ENCODE measurements around the gene JAKMIP1. TPM values are rescaled to one million over a fixed set of nuclear protein-coding genes. Genes with fewer than 3 reads are reported as not detected.

The JAKMIP1 gene
- polyA plus RNA-seq, 2 donors: 0.13 to 0.31 TPM

DNA sequence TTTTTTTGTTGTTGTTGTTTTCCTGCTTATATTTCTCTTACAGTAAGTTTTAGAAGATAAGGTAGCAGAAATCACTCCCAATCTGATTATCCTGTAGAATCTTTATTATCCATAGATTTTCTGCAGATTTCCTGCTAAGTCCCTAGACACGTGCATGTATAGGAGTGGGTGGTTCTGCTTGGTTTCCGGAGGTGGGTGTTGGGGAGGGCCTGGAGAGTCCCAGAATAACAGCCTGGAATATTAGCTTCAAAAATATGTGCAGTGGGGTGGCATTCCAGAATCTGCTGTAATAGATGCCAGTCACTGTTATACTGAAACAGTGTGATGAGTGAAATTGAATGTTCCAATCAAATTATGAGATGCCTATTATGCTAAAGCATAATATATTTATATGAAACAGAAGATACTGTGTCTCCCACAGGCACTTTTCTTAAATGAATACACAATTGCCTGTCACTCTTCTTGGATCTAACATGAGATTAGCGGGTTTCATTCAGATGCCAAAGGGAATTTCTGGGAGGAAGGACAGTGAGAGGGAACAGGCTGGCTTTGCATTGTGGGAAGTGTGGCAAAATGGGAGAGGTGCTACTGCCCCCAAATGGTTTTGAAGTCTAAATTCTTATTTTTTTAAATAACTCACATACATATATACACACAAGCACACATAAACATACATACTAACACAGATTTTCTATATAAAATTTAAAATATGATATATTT lies 219.8 kb downstream of the JAKMIP1 start:
- peaks cover 0 to 3% of the 10 kb centered on the region in 2 donors for H3K27me3 ChIP-seq (ENCODE audit: control insufficient read depth in 1 of 2, insufficient read depth in 2 of 2, low read length in 2 of 2)
- peaks cover 3 to 7% of the 10 kb centered on the region in 2 donors for H3K9me3 ChIP-seq (ENCODE audit: control insufficient read depth in 2 of 2, insufficient read depth in 1 of 2, low read depth in 1 of 2, low read length in 1 of 2)

GRCh38 chr4:5979981-5980380 lies 220.4 kb downstream of the JAKMIP1 start:
- H3K36me3 ChIP-seq (ENCODE audit: control insufficient read depth in 2 of 2, insufficient read depth in 2 of 2, low read length in 1 of 2): no peaks in the 10 kb centered on the region
- WGBS, 2 donors: 11 to 12% methylated on average over 11 of the region's 11 CpGs
- peaks cover 0 to 3% of the 10 kb centered on the region in 2 donors for H3K27me3 ChIP-seq (ENCODE audit: control insufficient read depth in 1 of 2, insufficient read depth in 2 of 2, low read length in 2 of 2)
- no peak overlapping the region for H3K27ac ChIP-seq (ENCODE audit: low read depth in 2 of 2, low read length in 1 of 2)
- H3K9me3 ChIP-seq (ENCODE audit: control insufficient read depth in 2 of 2, insufficient read depth in 1 of 2, low read depth in 1 of 2, low read length in 1 of 2): peaks cover 3 to 7% of the 10 kb centered on the region in 2 donors
- no peak overlapping the region for H3K4me3 ChIP-seq (ENCODE audit: low read depth in 1 of 2, low read length in 2 of 2)
- H3K4me1 ChIP-seq (ENCODE audit: control insufficient read depth in 2 of 2, insufficient read depth in 2 of 2, low read length in 1 of 2): peaks cover 0 to 4% of the 10 kb centered on the region in 2 donors

More for the DNA sequence above, 219.8 kb downstream of the JAKMIP1 start:
- Histone ChIP-seq H3K36me3 (ENCODE audit: control insufficient read depth in 2 of 2, insufficient read depth in 2 of 2, low read length in 1 of 2) (no peaks in the 10 kb centered on the region), H3K27ac (ENCODE audit: low read depth in 2 of 2, low read length in 1 of 2) (no peak overlapping the region), H3K4me1 (ENCODE audit: control insufficient read depth in 2 of 2, insufficient read depth in 2 of 2, low read length in 1 of 2) (peaks cover 0 to 4% of the 10 kb centered on the region in 2 donors), H3K4me3 (ENCODE audit: low read depth in 1 of 2, low read length in 2 of 2) (no peak overlapping the region)
- 28 to 44% methylated on average over 3 of the region's 3 CpGs for WGBS, 2 donors

- 64 to 67% methylated on average over 9 of the region's 9 CpGs for WGBS, 2 donors
- H3K27me3 ChIP-seq (ENCODE audit: control insufficient read depth in 1 of 2, insufficient read depth in 2 of 2, low read length in 2 of 2): peaks cover 0 to 3% of the 10 kb centered on the region in 2 donors
Observed at GRCh38 chr4:5976921-5977320, 223.4 kb downstream of the JAKMIP1 start.

DNA sequence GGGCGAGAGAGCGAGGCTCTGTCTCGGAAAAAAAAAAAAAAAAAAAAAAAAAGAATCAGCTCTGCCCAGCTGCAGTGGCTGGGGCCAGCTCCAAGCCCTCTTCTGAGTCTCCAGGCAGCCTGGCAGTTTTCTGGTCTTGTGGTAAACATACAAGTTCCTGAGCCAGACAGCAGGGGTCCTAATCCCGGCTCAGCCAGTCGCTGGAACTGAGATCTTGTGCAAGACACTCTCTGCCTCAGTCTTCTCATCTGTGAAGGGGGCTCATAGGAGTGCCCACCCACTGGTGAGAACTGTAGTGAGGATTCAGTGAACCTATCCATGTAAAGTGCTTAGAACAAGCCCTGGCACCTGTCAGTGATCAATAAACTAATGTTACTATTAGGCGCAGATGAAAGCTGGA lies 223.9 kb downstream of the JAKMIP1 start:
- Histone ChIP-seq H3K9me3 (ENCODE audit: control insufficient read depth in 2 of 2, insufficient read depth in 1 of 2, low read depth in 1 of 2, low read length in 1 of 2) (peaks cover 0 to 2% of the 10 kb centered on the region in 2 donors), H3K27ac (ENCODE audit: low read depth in 2 of 2, low read length in 1 of 2) (no peak overlapping the region), H3K36me3 (ENCODE audit: control insufficient read depth in 2 of 2, insufficient read depth in 2 of 2, low read length in 1 of 2) (no peaks in the 10 kb centered on the region), H3K4me1 (ENCODE audit: control insufficient read depth in 2 of 2, insufficient read depth in 2 of 2, low read length in 1 of 2) (no peaks in the 10 kb centered on the region), H3K4me3 (ENCODE audit: low read depth in 1 of 2, low read length in 2 of 2) (no peak overlapping the region), H3K27me3 (ENCODE audit: control insufficient read depth in 1 of 2, insufficient read depth in 2 of 2, low read length in 2 of 2) (peaks cover 0 to 3% of the 10 kb centered on the region in 2 donors)
- 85 to 94% methylated on average over 3 to 6 of the region's 6 CpGs for WGBS, 2 donors

More at GRCh38 chr4:5976921-5977320, 223.4 kb downstream of the JAKMIP1 start:
- Histone ChIP-seq H3K9me3 (ENCODE audit: control insufficient read depth in 2 of 2, insufficient read depth in 1 of 2, low read depth in 1 of 2, low read length in 1 of 2) (peaks cover 0 to 2% of the 10 kb centered on the region in 2 donors), H3K27ac (ENCODE audit: low read depth in 2 of 2, low read length in 1 of 2) (no peak overlapping the region), H3K4me1 (ENCODE audit: control insufficient read depth in 2 of 2, insufficient read depth in 2 of 2, low read length in 1 of 2) (no peaks in the 10 kb centered on the region), H3K36me3 (ENCODE audit: control insufficient read depth in 2 of 2, insufficient read depth in 2 of 2, low read length in 1 of 2) (no peaks in the 10 kb centered on the region), H3K4me3 (ENCODE audit: low read depth in 1 of 2, low read length in 2 of 2) (no peak overlapping the region)

Other genes starting within 250 kb of the JAKMIP1 start
- under 1 TPM; under 0.01 to 0.02 TPM for gene C4orf50, start 182.1 kb downstream of the JAKMIP1 start, polyA plus RNA-seq
- gene WFS1, start 69.3 kb upstream of the JAKMIP1 start, polyA plus RNA-seq: 1 to 10 TPM; 4.6 to 8.2 TPM